Measurements from ENCODE around the gene ARRDC4.
A peak's percentile ranks its signal among the peaks of the same experiment; 100 is the strongest.

ARRDC4 gene

GRCh38 chr15:97998307-97999071 is 38.0 kb downstream of the ARRDC4 start:
- peak in 1 of 14 donors; percentile 20 for DNase-seq

DNA sequence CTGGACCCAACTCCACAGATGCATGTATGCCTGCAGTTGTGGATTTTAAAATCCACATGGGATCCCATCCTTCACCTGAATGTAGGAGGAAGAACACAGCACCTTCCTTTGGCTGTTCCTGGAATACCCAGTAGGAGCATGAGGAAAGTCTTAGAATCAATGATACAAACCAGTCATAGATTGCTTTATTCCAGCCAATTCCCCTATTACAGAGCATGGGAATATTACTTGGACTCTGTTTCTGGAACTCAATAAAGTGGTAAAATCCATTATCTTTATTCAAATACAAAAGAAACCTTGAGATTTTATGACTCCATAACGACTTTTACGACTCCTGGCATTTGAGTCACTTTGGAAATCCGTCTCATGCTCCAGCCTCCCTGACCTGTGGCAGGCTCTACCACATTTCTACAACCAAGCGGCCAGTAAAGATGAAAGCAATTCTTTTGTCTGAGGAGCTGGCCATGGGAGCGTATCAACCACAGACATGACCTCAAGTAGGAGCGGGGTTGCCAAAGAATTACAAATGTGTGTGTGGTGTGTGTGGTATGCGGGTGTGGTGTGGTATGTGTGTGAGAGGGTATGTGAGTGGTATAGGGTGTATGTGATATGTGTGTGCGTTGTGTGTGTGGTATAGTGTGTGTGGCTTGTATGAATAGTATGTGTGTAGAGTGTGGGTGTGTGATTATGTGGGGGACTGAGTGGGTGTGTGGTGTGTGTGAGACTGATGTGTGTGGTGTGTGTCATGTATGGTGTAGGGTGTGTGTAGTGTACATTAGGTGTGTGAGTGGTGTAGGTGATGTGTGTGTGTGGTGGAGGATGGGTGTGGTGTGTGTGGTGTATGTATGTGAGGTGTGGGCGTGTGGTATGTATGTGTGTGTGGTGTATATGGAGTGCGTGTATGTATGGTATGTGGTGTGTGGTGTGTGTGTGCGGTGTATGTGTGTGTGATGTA is 40.0 kb downstream of the ARRDC4 start:
- DNase-seq: no peak

DNA sequence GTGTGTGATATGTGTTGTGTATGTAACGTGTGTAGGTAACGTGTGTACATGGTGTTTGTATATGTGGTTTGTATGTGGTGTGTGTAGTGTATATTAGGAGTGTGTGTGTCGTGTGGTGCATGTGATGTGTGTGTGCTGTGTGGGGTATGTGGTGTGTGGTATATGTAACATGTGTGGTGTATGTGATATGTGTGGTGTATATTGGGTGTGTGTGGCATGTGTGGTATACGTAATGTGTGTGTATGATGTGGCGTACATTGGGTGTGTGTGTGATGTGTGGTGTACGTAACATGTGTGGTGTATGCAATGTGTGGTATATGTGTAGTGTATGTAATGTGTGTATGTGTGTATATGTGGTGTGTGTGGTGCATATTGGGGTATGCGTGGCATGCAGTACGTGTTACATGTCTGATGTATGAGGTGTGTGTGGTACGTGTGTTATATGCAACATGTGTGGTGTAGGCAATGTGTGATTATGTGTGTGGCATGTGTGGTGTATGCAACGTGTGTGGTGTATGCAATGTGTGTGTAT is 41.2 kb downstream of the ARRDC4 start:
- no peak for DNase-seq

DNA sequence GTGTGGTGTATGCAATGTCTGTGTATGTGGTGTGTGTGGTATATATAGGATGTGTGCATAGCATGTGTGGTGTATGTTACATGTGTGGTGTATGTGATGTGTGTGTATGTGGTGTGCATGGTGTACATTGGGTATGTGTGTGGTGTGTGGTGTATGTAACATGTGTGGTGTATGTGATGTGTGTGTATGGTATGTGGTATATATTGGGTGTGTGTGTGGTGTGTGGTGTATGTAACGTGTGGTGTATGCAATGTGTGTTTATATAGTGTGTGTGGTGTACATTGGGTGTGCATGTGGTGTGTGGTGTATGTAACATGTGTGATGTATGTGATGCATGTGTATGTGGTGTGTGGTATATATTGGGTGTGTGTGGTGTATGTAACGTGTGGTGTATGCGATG is 41.9 kb downstream of the ARRDC4 start:
- DNase-seq: no peak

GRCh38 chr15:98002866-98003265 is 42.4 kb downstream of the ARRDC4 start:
- DNase-seq: peak in 3 of 14 donors; percentile 9 to 40 (median 39)

GRCh38 chr15:98003518-98003917 is 43.0 kb downstream of the ARRDC4 start:
- no peak for DNase-seq

- no peak for DNase-seq
These were observed 43.5 kb downstream of the ARRDC4 start for GRCh38 chr15:98003996-98004395.

DNA sequence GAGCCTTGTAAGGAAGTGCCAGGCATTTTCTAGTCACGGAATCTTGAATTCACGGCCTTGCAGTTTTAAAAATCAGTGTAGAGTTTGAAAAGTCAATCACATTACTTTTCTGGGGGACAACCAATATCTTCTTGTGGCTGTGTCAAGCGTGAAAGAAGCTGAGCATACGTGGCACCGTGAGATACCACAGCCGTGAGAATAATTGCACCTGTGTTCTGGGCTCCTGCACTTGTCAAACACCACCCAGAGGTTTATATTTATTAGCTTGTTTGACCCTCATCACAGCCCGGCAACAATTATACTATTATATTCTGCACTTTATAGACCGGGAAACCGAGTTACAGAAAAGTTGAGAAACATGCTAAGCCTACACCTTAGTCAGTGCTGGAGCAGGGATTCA is 45.2 kb downstream of the ARRDC4 start:
- no peak for DNase-seq

- DNase-seq: no peak
These were observed 48.7 kb downstream of the ARRDC4 start for GRCh38 chr15:98009169-98009568.

- DNase-seq: no peak
These were observed 49.5 kb downstream of the ARRDC4 start for GRCh38 chr15:98009971-98010370.

DNA sequence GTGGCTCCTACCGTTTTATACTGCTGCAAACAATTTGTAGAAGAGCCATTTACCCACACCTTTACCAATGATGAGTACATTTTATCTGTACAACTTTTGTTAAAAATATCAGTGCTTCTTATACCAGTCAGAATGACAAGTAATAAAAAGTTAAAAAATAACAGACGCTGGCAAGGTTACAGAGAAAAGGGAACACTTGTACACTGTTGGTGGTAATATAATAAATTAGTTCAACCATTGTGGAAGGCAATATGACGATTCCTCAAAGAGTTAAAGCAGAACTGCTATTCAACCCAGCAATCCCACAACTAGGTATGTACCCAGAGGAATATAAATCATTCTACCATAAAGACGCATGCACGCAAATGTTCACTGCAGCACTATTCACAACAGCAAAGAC is 51.9 kb downstream of the ARRDC4 start:
- no peak for DNase-seq

- DNase-seq: no peak
These were observed 53.1 kb downstream of the ARRDC4 start for GRCh38 chr15:98013631-98014030.

DNA sequence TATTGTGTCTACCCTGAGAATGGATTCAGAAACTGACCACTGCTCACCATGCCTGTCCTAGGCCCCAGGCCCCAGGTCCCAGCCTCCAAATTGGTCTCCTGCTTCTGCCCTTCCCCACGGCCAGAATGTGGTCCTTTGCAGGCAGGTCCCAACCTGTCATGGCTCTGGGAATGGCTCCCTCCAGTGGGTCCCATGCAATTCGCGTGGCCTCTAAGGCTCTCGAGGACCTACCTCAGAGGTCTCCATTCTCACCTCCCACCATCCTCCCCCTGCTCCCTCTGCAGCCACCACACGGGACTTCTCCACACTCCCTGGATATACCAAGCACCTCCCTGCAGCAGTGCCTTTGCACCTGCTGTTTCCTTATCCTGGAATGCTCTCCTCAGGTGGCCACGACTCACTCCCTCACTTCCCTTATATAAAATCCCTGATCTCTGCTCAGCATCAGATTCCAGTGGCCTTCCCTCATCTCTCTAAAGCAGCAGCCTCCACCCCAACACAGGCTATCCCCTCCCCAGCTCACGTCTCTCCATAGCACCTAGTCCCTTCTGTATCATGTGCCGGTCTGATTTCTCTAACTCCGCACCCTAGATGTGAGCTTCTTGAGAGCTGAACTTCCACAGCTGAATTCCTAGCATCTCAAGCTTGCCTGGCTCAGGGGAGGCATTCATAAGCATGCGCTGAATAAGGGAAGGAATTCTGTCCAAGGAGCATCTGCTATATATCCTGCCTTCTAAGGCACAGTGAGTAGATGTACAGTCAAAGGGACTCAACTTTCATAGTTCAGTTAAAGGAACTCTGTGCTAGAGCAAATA is 56.9 kb downstream of the ARRDC4 start:
- no peak for DNase-seq

GRCh38 chr15:98018761-98019351 is 58.4 kb downstream of the ARRDC4 start:
- DNase-seq: no peak

Data from C1 segment of cervical spinal cord (tissue), 14 donors.